HL-60 (cell line): ENCODE data around the gene HTR1A.

Source experiments
- GABPA ChIP-seq: IDR thresholded peaks from 2 replicates; pipeline ENCODE4 v1.6.1; 2012; ENCODE audit warnings: low read depth
- POLR2AphosphoS5 ChIP-seq: IDR thresholded peaks from 2 replicates; pipeline ENCODE4 v1.6.1; 2012; ENCODE audit warnings: low read depth
- TF ChIP-seq, protein P1 (sequence below): IDR thresholded peaks from one replicate; pipeline ENCODE4 v1.5.1; 2011; ENCODE audit warnings: low read length, control low read depth, inconsistent platforms; ENCODE audit not compliant: insufficient read depth
- TF ChIP-seq, protein P2 (sequence below): IDR thresholded peaks from 2 replicates; pipeline ENCODE4 v1.6.1; 2012; ENCODE audit warnings: low read depth; ENCODE audit not compliant: insufficient replicate concordance

DNA sequence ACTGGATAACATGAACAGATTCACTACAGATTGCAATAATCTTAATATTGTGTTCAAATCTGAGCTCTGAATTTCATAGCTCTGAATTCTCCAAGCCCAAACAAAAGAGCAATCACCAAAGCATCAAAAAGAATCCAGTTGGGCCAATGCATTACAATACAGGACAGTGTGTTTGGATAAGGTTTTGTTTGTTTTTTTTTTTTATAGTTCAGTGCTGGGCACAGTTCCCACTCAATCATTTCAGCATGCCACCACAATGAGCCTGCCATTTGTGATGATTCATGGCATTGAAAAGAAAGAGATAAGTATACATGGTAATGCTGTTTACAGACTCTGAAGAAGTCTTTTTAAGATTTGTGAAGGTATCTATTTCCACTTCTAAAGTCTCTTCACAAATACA is 1.7 kb upstream of the HTR1A start:
- TF ChIP-seq, protein P1, sequence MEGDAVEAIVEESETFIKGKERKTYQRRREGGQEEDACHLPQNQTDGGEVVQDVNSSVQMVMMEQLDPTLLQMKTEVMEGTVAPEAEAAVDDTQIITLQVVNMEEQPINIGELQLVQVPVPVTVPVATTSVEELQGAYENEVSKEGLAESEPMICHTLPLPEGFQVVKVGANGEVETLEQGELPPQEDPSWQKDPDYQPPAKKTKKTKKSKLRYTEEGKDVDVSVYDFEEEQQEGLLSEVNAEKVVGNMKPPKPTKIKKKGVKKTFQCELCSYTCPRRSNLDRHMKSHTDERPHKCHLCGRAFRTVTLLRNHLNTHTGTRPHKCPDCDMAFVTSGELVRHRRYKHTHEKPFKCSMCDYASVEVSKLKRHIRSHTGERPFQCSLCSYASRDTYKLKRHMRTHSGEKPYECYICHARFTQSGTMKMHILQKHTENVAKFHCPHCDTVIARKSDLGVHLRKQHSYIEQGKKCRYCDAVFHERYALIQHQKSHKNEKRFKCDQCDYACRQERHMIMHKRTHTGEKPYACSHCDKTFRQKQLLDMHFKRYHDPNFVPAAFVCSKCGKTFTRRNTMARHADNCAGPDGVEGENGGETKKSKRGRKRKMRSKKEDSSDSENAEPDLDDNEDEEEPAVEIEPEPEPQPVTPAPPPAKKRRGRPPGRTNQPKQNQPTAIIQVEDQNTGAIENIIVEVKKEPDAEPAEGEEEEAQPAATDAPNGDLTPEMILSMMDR, result no peak
- TF ChIP-seq POLR2AphosphoS5, result no peak
- TF ChIP-seq, protein P2, sequence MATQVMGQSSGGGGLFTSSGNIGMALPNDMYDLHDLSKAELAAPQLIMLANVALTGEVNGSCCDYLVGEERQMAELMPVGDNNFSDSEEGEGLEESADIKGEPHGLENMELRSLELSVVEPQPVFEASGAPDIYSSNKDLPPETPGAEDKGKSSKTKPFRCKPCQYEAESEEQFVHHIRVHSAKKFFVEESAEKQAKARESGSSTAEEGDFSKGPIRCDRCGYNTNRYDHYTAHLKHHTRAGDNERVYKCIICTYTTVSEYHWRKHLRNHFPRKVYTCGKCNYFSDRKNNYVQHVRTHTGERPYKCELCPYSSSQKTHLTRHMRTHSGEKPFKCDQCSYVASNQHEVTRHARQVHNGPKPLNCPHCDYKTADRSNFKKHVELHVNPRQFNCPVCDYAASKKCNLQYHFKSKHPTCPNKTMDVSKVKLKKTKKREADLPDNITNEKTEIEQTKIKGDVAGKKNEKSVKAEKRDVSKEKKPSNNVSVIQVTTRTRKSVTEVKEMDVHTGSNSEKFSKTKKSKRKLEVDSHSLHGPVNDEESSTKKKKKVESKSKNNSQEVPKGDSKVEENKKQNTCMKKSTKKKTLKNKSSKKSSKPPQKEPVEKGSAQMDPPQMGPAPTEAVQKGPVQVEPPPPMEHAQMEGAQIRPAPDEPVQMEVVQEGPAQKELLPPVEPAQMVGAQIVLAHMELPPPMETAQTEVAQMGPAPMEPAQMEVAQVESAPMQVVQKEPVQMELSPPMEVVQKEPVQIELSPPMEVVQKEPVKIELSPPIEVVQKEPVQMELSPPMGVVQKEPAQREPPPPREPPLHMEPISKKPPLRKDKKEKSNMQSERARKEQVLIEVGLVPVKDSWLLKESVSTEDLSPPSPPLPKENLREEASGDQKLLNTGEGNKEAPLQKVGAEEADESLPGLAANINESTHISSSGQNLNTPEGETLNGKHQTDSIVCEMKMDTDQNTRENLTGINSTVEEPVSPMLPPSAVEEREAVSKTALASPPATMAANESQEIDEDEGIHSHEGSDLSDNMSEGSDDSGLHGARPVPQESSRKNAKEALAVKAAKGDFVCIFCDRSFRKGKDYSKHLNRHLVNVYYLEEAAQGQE, result no peak
- TF ChIP-seq GABPA, result no peak
